OCI-LY1 (cell line): ENCODE measurements around the gene IGIP.

Source experiments
- H2AFZ ChIP-seq: fragments of 200-600 bp; sonication (generic), shearing (Covaris generic); 2 replicates; pipeline ENCODE4 v1.6.0; 2014; ENCODE audit warnings: antibody characterized with exemption, mild to moderate bottlenecking, low read length
- H3F3A ChIP-seq: fragments of 200-600 bp; sonication (generic), shearing (Covaris generic); 2 replicates; pipeline ENCODE4 v1.6.0; 2014; ENCODE audit warnings: mild to moderate bottlenecking, antibody characterized with exemption, low read length, moderate library complexity; ENCODE audit not compliant: insufficient read depth
- H3K27ac ChIP-seq: fragments of 200-600 bp; sonication (generic); 2 replicates; pipeline ENCODE4 v1.5.1; 2014; ENCODE audit warnings: low read length, mixed run types, mild to moderate bottlenecking, low read depth; ENCODE audit not compliant: poor library complexity, severe bottlenecking
- H3K27me3 ChIP-seq: fragments of 200-600 bp; sonication (generic); 2 replicates; pipeline ENCODE4 v1.6.0; 2014; ENCODE audit warnings: antibody characterized with exemption, mild to moderate bottlenecking, low read length, moderate library complexity; ENCODE audit not compliant: insufficient read depth
- H3K36me3 ChIP-seq: fragments of 200-600 bp; sonication (generic); 2 replicates; pipeline ENCODE4 v1.6.1; 2014; ENCODE audit warnings: mild to moderate bottlenecking, antibody characterized with exemption, low read length, moderate library complexity, mixed read lengths; ENCODE audit not compliant: insufficient read depth
- H3K4me1 ChIP-seq: fragments of 200-600 bp; sonication (generic); 2 replicates; pipeline ENCODE4 v1.5.1; 2014; ENCODE audit warnings: mild to moderate bottlenecking, low read length, moderate library complexity; ENCODE audit not compliant: insufficient read depth, severe bottlenecking
- H3K4me2 ChIP-seq: fragments of 200-600 bp; sonication (generic), shearing (Covaris generic); 2 replicates; pipeline ENCODE4 v1.6.1; 2014; ENCODE audit warnings: low read length
- H3K4me3 ChIP-seq: fragments of 200-600 bp; sonication (generic); 2 replicates; pipeline ENCODE4 v1.5.1; 2014; ENCODE audit warnings: low read length, low read depth, mild to moderate bottlenecking, mixed read lengths; ENCODE audit not compliant: poor library complexity, severe bottlenecking
- H3K79me2 ChIP-seq: fragments of 200-600 bp; shearing (Covaris generic); 2 replicates; pipeline ENCODE4 v1.6.1; 2016; ENCODE audit warnings: mixed run types, low read length, mixed read lengths; ENCODE audit not compliant: insufficient read depth
- H3K9ac ChIP-seq: fragments of 200-600 bp; sonication (generic), shearing (Covaris generic); 2 replicates; pipeline ENCODE4 v1.6.1; 2014; ENCODE audit warnings: mild to moderate bottlenecking, low read length, mixed read lengths
- H3K9me2 ChIP-seq: fragments of 200-600 bp; sonication (generic), shearing (Covaris generic); 2 replicates; pipeline ENCODE4 v1.6.1; 2014; ENCODE audit warnings: low read depth, mild to moderate bottlenecking, low read length, mixed read lengths
- H3K9me3 ChIP-seq: fragments of 200-600 bp; shearing (Covaris generic); 2 replicates; pipeline ENCODE4 v1.6.1; 2014; ENCODE audit warnings: low read length, mixed read lengths
- H4K20me1 ChIP-seq: fragments of 200-600 bp; sonication (generic), shearing (Covaris generic); 2 replicates; pipeline ENCODE4 v1.6.0; 2016; ENCODE audit warnings: mild to moderate bottlenecking, low read length; ENCODE audit not compliant: insufficient read depth
- EZH2 ChIP-seq: fragments of 200-600 bp; sonication (generic), shearing (Covaris generic); IDR thresholded peaks from 2 replicates; pipeline ENCODE4 v1.8.0; 2017; ENCODE audit warnings: borderline replicate concordance, mixed run types, mild to moderate bottlenecking, antibody characterized with exemption, low read length, moderate library complexity, mixed read lengths
- TF ChIP-seq, protein P1 (sequence below): fragments of 200-600 bp; sonication (generic), shearing (Covaris generic); IDR thresholded peaks from 2 replicates; pipeline ENCODE4 v1.5.1; 2017; ENCODE audit warnings: mild to moderate bottlenecking, antibody characterized with exemption, low read length, moderate library complexity, mixed read lengths

Gene IGIP

DNA sequence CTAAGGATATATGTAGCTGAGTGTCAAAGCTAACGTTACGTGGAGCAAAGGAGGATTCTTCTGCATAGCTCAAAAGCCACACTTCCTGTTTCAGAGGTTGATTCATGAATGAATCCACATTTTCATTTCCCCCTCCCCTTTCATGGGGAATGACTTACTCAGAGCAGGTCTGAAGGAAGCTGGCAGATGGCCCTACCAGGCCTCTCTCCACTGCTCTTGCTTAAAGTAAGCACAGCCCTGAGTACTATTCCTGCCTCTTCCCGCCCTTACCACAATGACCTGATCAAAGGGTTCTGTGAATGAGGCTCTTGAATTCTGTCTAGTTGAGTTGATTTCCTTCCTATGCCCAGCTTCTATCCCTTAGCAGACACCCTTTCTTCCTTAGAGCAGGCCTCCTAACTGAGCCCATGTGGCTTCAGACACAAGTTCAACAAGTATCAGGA lies 6.3 kb downstream of the IGIP start:
- Histone ChIP-seq H3K27ac (no peak overlapping the region), H3K4me2 (no peak overlapping the region), H4K20me1 (peaks cover 5% of the 10 kb centered on the region; the same call in 1 of the 2 replicates), H3K9me3 (no peaks in the 10 kb centered on the region), H2AFZ (no peak overlapping the region), H3K79me2 (no peaks in the 10 kb centered on the region), H3K36me3 (no peaks in the 10 kb centered on the region), H3K4me3 (no peak overlapping the region), H3K9me2 (no peaks in the 10 kb centered on the region), H3K4me1 (no peaks in the 10 kb centered on the region), H3F3A (no peaks in the 10 kb centered on the region), H3K9ac (no peak overlapping the region), H3K27me3 (0 out of 2 replicates have a peak, but pooled peaks cover 3% of the 10 kb centered on the region)
- TF ChIP-seq, protein P1, sequence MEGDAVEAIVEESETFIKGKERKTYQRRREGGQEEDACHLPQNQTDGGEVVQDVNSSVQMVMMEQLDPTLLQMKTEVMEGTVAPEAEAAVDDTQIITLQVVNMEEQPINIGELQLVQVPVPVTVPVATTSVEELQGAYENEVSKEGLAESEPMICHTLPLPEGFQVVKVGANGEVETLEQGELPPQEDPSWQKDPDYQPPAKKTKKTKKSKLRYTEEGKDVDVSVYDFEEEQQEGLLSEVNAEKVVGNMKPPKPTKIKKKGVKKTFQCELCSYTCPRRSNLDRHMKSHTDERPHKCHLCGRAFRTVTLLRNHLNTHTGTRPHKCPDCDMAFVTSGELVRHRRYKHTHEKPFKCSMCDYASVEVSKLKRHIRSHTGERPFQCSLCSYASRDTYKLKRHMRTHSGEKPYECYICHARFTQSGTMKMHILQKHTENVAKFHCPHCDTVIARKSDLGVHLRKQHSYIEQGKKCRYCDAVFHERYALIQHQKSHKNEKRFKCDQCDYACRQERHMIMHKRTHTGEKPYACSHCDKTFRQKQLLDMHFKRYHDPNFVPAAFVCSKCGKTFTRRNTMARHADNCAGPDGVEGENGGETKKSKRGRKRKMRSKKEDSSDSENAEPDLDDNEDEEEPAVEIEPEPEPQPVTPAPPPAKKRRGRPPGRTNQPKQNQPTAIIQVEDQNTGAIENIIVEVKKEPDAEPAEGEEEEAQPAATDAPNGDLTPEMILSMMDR = no peak
- no peak for TF ChIP-seq EZH2

- Histone ChIP-seq H3K4me2 (no peak overlapping the region), H3K36me3 (no peaks in the 10 kb centered on the region), H3K27me3 (peaks cover 3% of the 10 kb centered on the region; the same call in 1 of the 2 replicates), H3K4me1 (no peaks in the 10 kb centered on the region), H3K9me3 (no peaks in the 10 kb centered on the region), H3K9me2 (no peaks in the 10 kb centered on the region), H3F3A (no peaks in the 10 kb centered on the region), H4K20me1 (peaks cover 5% of the 10 kb centered on the region; the same call in 1 of the 2 replicates), H3K9ac (no peak overlapping the region), H3K4me3 (no peak overlapping the region), H2AFZ (no peak overlapping the region), H3K79me2 (no peaks in the 10 kb centered on the region), H3K27ac (no peak overlapping the region)
- no peak for TF ChIP-seq EZH2
- TF ChIP-seq, protein P1 = no peak
Observed at GRCh38 chr5:140133514-140134167, 7.9 kb downstream of the IGIP start.

DNA sequence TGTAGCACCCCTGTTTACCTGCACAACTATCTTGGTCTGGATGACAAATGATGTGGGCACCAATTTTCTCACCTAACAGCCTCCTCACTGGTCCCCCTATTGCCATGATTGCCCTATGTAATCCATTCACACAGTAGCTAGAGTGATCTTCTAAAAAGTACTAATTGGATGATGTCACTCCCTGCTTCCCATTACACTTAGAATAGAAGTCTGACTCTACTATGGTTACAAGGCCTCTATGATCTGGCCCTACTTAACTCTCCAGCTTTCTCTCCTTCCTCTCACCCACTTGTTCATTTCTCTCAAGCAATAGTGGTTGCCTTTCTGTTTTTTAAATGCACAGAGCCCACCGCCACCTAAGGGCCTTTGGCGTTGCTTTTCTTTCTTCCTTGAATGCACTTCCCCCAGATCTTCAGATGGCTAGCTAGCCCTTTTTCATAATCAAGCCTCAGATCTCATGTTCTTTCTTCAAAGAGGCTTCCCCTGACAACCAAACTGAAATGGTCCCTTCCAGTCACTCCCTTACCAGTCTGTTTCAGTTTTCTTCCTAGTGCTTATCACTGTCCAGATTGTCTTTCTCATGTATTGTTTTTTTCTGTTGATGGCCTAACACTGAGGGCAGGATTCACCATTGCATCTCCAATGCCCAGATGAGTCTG lies 8.7 kb downstream of the IGIP start:
- Histone ChIP-seq H3K4me1 (no peaks in the 10 kb centered on the region), H3K27me3 (peaks cover 3% of the 10 kb centered on the region; the same call in 1 of the 2 replicates), H3K79me2 (no peaks in the 10 kb centered on the region), H3K4me3 (no peak overlapping the region), H3K9me3 (no peaks in the 10 kb centered on the region), H3K9me2 (no peaks in the 10 kb centered on the region), H2AFZ (no peak overlapping the region), H3F3A (no peaks in the 10 kb centered on the region), H4K20me1 (peaks cover 5% of the 10 kb centered on the region; the same call in 1 of the 2 replicates), H3K36me3 (no peaks in the 10 kb centered on the region), H3K9ac (no peak overlapping the region), H3K27ac (no peak overlapping the region), H3K4me2 (no peak overlapping the region)
- TF ChIP-seq, protein P1 = no peak
- no peak for TF ChIP-seq EZH2
